Measurements from ENCODE around the gene PRRC2A.

The PRRC2A gene

DNA sequence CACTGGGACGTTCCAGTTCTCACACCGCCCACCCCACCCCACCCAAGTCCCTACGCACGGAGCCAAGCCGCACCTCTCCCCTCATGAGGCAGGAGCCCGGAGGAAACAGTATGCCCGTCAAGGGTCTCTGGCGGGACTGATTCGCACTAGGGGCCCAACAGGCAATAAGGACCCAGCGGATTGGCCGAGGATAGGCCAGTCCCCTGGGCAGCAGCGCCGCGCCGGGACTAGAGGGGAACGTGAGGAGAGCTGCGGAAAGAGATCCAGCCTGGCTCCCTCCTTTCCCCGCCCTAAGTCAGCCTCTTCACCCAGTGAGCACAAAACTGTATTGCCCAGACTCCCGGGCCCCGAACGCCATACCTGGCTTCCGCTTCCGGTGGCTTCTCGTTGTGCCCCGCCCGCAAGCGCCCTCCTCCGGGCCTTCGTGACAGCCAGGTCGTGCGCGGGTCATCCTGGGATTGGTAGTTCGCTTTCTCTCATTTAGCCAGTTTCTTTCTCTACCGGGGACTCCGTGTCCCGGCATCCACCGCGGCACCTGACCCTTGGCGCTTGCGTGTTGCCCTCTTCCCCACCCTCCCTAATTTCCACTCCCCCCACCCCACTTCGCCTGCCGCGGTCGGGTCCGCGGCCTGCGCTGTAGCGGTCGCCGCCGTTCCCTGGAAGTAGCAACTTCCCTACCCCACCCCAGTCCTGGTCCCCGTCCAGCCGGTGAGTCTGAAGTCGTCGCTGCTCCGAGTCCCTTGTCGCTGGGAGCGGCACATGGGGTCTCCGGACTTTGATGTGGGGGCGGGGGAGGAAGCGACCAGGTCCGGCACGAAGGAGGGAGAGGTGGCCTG lies 45.2 kb downstream of the PRRC2A start, which contains the start of gene CSNK2B (continued):
- TF ChIP-seq, protein P1, sequence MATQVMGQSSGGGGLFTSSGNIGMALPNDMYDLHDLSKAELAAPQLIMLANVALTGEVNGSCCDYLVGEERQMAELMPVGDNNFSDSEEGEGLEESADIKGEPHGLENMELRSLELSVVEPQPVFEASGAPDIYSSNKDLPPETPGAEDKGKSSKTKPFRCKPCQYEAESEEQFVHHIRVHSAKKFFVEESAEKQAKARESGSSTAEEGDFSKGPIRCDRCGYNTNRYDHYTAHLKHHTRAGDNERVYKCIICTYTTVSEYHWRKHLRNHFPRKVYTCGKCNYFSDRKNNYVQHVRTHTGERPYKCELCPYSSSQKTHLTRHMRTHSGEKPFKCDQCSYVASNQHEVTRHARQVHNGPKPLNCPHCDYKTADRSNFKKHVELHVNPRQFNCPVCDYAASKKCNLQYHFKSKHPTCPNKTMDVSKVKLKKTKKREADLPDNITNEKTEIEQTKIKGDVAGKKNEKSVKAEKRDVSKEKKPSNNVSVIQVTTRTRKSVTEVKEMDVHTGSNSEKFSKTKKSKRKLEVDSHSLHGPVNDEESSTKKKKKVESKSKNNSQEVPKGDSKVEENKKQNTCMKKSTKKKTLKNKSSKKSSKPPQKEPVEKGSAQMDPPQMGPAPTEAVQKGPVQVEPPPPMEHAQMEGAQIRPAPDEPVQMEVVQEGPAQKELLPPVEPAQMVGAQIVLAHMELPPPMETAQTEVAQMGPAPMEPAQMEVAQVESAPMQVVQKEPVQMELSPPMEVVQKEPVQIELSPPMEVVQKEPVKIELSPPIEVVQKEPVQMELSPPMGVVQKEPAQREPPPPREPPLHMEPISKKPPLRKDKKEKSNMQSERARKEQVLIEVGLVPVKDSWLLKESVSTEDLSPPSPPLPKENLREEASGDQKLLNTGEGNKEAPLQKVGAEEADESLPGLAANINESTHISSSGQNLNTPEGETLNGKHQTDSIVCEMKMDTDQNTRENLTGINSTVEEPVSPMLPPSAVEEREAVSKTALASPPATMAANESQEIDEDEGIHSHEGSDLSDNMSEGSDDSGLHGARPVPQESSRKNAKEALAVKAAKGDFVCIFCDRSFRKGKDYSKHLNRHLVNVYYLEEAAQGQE (tag by site-specific recombination; IDR thresholded peaks at IDR 0.05), result no peak
- TF ChIP-seq ZNF140 (tag by site-specific recombination; IDR thresholded peaks at IDR 0.05) (no peak), GLI2 (tag by site-specific recombination; IDR thresholded peaks at IDR 0.05; ENCODE audit: borderline replicate concordance, low read depth) (no peak), ZNF146 (tag by site-specific recombination; IDR thresholded peaks at IDR 0.05) (peak; percentile 27; the same call in 1 of the 2 replicates), ZNF121 (tag by site-specific recombination; IDR thresholded peaks at IDR 0.05) (no peak), GLIS2 (tag by site-specific recombination; IDR thresholded peaks at IDR 0.05) (peak; percentile 48; the same call in 1 of the 2 replicates), ZFP37 (tag by site-specific recombination; IDR thresholded peaks at IDR 0.05) (no peak), ZNF404 (tag by site-specific recombination; IDR thresholded peaks at IDR 0.05) (no peak), ZNF610 (tag by site-specific recombination; IDR thresholded peaks at IDR 0.05; ENCODE audit: borderline replicate concordance) (peak; percentile 69; the same call in 1 of the 2 replicates), HOXD13 (CRISPR knock-in tag; IDR thresholded peaks at IDR 0.05; ENCODE audit: borderline replicate concordance) (no peak), OVOL3 (tag by site-specific recombination; IDR thresholded peaks at IDR 0.05) (peak; percentile 33; the same call in 1 of the 2 replicates), ZNF555 (tag by site-specific recombination; conservative IDR thresholded peaks at IDR 0.05) (no peak), ZNF335 (tag by site-specific recombination; conservative IDR thresholded peaks at IDR 0.05) (peak; percentile 99), ZNF174 (tag by site-specific recombination; IDR thresholded peaks at IDR 0.05) (no peak), ZNF626 (tag by site-specific recombination; IDR thresholded peaks at IDR 0.05) (no peak), ZNF214 (tag by site-specific recombination; IDR thresholded peaks at IDR 0.05; ENCODE audit: borderline replicate concordance) (no peak), ZNF473 (tag by site-specific recombination; IDR thresholded peaks at IDR 0.05) (no peak)
- TF ChIP-seq, protein P2, sequence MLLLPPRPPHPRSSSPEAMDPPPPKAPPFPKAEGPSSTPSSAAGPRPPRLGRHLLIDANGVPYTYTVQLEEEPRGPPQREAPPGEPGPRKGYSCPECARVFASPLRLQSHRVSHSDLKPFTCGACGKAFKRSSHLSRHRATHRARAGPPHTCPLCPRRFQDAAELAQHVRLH (tag by site-specific recombination; IDR thresholded peaks at IDR 0.05), result peak; percentile 32; the same call in 1 of the 2 replicates
- TF ChIP-seq, protein P3, sequence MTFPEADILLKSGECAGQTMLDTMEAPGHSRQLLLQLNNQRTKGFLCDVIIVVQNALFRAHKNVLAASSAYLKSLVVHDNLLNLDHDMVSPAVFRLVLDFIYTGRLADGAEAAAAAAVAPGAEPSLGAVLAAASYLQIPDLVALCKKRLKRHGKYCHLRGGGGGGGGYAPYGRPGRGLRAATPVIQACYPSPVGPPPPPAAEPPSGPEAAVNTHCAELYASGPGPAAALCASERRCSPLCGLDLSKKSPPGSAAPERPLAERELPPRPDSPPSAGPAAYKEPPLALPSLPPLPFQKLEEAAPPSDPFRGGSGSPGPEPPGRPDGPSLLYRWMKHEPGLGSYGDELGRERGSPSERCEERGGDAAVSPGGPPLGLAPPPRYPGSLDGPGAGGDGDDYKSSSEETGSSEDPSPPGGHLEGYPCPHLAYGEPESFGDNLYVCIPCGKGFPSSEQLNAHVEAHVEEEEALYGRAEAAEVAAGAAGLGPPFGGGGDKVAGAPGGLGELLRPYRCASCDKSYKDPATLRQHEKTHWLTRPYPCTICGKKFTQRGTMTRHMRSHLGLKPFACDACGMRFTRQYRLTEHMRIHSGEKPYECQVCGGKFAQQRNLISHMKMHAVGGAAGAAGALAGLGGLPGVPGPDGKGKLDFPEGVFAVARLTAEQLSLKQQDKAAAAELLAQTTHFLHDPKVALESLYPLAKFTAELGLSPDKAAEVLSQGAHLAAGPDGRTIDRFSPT (tag by site-specific recombination; IDR thresholded peaks at IDR 0.05), result peak; percentile 42; the same call in 1 of the 2 replicates
- TF ChIP-seq, protein P4, sequence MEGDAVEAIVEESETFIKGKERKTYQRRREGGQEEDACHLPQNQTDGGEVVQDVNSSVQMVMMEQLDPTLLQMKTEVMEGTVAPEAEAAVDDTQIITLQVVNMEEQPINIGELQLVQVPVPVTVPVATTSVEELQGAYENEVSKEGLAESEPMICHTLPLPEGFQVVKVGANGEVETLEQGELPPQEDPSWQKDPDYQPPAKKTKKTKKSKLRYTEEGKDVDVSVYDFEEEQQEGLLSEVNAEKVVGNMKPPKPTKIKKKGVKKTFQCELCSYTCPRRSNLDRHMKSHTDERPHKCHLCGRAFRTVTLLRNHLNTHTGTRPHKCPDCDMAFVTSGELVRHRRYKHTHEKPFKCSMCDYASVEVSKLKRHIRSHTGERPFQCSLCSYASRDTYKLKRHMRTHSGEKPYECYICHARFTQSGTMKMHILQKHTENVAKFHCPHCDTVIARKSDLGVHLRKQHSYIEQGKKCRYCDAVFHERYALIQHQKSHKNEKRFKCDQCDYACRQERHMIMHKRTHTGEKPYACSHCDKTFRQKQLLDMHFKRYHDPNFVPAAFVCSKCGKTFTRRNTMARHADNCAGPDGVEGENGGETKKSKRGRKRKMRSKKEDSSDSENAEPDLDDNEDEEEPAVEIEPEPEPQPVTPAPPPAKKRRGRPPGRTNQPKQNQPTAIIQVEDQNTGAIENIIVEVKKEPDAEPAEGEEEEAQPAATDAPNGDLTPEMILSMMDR (tag by site-specific recombination; IDR thresholded peaks at IDR 0.05), result peak; percentile 75
- TF ChIP-seq, protein P5, sequence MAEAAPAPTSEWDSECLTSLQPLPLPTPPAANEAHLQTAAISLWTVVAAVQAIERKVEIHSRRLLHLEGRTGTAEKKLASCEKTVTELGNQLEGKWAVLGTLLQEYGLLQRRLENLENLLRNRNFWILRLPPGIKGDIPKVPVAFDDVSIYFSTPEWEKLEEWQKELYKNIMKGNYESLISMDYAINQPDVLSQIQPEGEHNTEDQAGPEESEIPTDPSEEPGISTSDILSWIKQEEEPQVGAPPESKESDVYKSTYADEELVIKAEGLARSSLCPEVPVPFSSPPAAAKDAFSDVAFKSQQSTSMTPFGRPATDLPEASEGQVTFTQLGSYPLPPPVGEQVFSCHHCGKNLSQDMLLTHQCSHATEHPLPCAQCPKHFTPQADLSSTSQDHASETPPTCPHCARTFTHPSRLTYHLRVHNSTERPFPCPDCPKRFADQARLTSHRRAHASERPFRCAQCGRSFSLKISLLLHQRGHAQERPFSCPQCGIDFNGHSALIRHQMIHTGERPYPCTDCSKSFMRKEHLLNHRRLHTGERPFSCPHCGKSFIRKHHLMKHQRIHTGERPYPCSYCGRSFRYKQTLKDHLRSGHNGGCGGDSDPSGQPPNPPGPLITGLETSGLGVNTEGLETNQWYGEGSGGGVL (tag by site-specific recombination; IDR thresholded peaks at IDR 0.05), result peak; percentile 80
- TF ChIP-seq, protein P6, sequence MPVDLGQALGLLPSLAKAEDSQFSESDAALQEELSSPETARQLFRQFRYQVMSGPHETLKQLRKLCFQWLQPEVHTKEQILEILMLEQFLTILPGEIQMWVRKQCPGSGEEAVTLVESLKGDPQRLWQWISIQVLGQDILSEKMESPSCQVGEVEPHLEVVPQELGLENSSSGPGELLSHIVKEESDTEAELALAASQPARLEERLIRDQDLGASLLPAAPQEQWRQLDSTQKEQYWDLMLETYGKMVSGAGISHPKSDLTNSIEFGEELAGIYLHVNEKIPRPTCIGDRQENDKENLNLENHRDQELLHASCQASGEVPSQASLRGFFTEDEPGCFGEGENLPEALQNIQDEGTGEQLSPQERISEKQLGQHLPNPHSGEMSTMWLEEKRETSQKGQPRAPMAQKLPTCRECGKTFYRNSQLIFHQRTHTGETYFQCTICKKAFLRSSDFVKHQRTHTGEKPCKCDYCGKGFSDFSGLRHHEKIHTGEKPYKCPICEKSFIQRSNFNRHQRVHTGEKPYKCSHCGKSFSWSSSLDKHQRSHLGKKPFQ (tag by site-specific recombination; IDR thresholded peaks at IDR 0.05), result no peak
- TF ChIP-seq, protein P7, sequence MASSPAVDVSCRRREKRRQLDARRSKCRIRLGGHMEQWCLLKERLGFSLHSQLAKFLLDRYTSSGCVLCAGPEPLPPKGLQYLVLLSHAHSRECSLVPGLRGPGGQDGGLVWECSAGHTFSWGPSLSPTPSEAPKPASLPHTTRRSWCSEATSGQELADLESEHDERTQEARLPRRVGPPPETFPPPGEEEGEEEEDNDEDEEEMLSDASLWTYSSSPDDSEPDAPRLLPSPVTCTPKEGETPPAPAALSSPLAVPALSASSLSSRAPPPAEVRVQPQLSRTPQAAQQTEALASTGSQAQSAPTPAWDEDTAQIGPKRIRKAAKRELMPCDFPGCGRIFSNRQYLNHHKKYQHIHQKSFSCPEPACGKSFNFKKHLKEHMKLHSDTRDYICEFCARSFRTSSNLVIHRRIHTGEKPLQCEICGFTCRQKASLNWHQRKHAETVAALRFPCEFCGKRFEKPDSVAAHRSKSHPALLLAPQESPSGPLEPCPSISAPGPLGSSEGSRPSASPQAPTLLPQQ (tag by site-specific recombination; IDR thresholded peaks at IDR 0.05), result peak; percentile 24; the same call in 1 of the 2 replicates
